Upper lobe of left lung (tissue), 6 donors: ENCODE measurements around the gene PPP1CC. TPM values are rescaled to one million over a fixed set of nuclear protein-coding genes. Genes with fewer than 3 reads are reported as not detected.

Source experiments
- ATAC-seq, 2 donors: fragments of 200-7000 bp; cut with Tn5 transposase; one replicate each; pipeline ENCODE4 v1.9.1; 2022; ENCODE audit warnings: mild to moderate bottlenecking in 2 of 2, moderate library complexity in 2 of 2; ENCODE audit not compliant: low FRiP score in 2 of 2
- DNase-seq, 2 donors: peaks; one replicate each; pipeline ENCODE4 v3.0.0-alpha.2; 2019 to 2020
- H3K27ac ChIP-seq, 4 donors: fragments of 200-600 bp; sonication (generic); one replicate each; pipeline ENCODE4 v1.5.1; 2016 to 2019
- H3K27me3 ChIP-seq, 4 donors: fragments of 200-600 bp; sonication (generic); one replicate each; pipeline ENCODE4 v1.5.1; 2017 to 2019
- H3K36me3 ChIP-seq, 4 donors: fragments of 200-600 bp; sonication (generic); one replicate each; pipeline ENCODE4 v1.5.1; 2016 to 2019
- H3K4me1 ChIP-seq, 4 donors: fragments of 200-600 bp; sonication (generic); one replicate each; pipeline ENCODE4 v1.5.1; 2018 to 2019
- H3K4me3 ChIP-seq, 4 donors: fragments of 200-600 bp; sonication (generic); one replicate each; pipeline ENCODE4 v1.5.1; 2017 to 2019; ENCODE audit warnings: mild to moderate bottlenecking in 2 of 4, moderate library complexity in 1 of 4
- H3K9me3 ChIP-seq, 4 donors: fragments of 200-600 bp; sonication (generic); one replicate each; pipeline ENCODE4 v1.5.1; 2018 to 2019
- CTCF ChIP-seq, 6 experiments: fragments of 450-650 bp in 4 of 6; fragments of 200-600 bp in 2 of 6; sonication (generic) in 2 of 6; IDR thresholded peaks; one replicate each; pipeline ENCODE4 v1.5.1; 2016 to 2019; ENCODE audit warnings: antibody characterized with exemption in 6 of 6
- EP300 ChIP-seq, 4 donors: sonication (generic); formaldehyde crosslinking; IDR thresholded peaks; one replicate each; pipeline ENCODE4 v1.5.1; 2017; ENCODE audit warnings: antibody characterized with exemption in 4 of 4, control low read depth in 2 of 4
- POLR2A ChIP-seq, 4 donors: fragments of 450-650 bp; IDR thresholded peaks; one replicate each; pipeline ENCODE4 v1.5.1; 2016 to 2017; ENCODE audit warnings: antibody characterized with exemption in 4 of 4, mild to moderate bottlenecking in 2 of 4
- POLR2AphosphoS5 ChIP-seq, 2 donors: sonication (generic); formaldehyde crosslinking; IDR thresholded peaks; one replicate each; pipeline ENCODE4 v1.5.1; 2017; ENCODE audit warnings: antibody characterized with exemption in 2 of 2
- WGBS, 2 donors: methylation state at CpG; one replicate each; pipeline ENCODE4 v1.1.5; 2017 to 2018; 5-methylcytosine and 5-hydroxymethylcytosine counted together
- total RNA-seq, 6 donors: library from RNA; depleted of rRNA in 4 of 6; stranded (reverse); fragments of >200 nt in 4 of 6; gene quantifications; one replicate each; pipeline versions ENCODE4 v1.1.0 to v1.2.1, GENCODE V29; 2016 to 2021
- donor health status: DM: no; HTN: no; CAD: no; lungs with moderate emphysema.
- donor health status: DM: no; HTN: yes; CAD: no; lungs with severe emphysema.

PPP1CC gene
- total RNA-seq, 6 donors from 2014 or later: 26.0 to 114 (median 85.4) TPM

GRCh38 chr12:110775997-110776396, 33.3 kb upstream of the PPP1CC start:
- TF ChIP-seq EP300 (IDR thresholded peaks at IDR 0.05) (no peak), POLR2A (IDR thresholded peaks at IDR 0.05) (no peak), CTCF (IDR thresholded peaks at IDR 0.05) (no peak), POLR2AphosphoS5 (IDR thresholded peaks at IDR 0.05) (no peak)
- Histone ChIP-seq H3K27ac (no peak overlapping the region), H3K27me3 (no peaks in the 10 kb centered on the region), H3K4me1 (no peaks in the 10 kb centered on the region), H3K36me3 (no peaks in the 10 kb centered on the region), H3K9me3 (no peaks in the 10 kb centered on the region), H3K4me3 (no peak overlapping the region)
- 67 to 82% methylated on average over 1 of the region's 1 CpG for WGBS, 2 donors
- DNase-seq: no peak
- no peak for ATAC-seq

DNA sequence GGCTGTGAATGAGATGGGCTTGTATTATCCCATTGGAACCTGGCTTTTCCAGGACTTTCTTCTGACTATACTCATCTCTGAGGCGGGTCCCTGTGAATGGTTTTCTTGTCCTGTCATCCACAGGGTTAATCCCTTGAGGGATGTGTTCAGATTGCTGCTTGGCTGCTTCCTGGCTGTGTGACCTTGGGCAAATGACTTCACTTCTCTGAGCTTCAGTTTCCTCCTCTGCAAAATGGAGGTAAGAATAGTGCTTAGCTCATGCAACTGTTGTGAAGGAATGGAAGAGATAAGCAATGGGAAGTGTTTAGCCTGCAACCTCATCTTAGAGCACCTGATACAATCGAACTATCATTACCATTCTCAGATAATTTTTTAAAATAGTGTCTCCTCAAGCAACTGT, 32.1 kb upstream of the PPP1CC start:
- no peaks in the 10 kb centered on the region for H3K4me1 ChIP-seq
- no peak for TF ChIP-seq POLR2A (IDR thresholded peaks at IDR 0.05)
- no peak for TF ChIP-seq POLR2AphosphoS5 (IDR thresholded peaks at IDR 0.05)
- TF ChIP-seq CTCF (IDR thresholded peaks at IDR 0.05): no peak
- TF ChIP-seq EP300 (IDR thresholded peaks at IDR 0.05): no peak
- DNase-seq (no peak), ATAC-seq (no peak)
- H3K27ac ChIP-seq: no peak overlapping the region
- no peaks in the 10 kb centered on the region for H3K27me3 ChIP-seq
- WGBS, 2 donors: 77 to 100% methylated on average over 2 of the region's 2 CpGs
- no peak overlapping the region for H3K4me3 ChIP-seq
- no peaks in the 10 kb centered on the region for H3K9me3 ChIP-seq
- no peaks in the 10 kb centered on the region for H3K36me3 ChIP-seq

DNA sequence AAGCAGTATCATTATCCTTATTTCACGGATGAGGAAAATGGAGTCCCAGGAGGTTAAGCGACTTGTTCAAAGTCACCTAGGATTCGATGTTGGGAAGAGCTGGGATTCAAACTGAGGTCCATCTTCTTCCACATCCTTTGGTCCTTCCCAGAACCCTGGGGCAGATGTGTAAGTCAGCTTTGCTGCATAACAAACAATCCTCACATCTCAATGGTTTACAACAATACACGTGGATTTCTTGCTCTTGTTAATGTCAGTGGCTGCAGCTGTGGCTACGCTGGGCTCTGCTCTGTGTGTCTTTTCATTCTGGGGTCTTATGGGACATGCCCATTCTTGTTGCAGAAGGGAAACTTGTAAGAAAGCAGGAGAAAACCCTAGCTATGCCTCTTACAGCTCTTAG, 26.3 kb upstream of the PPP1CC start:
- no peak for DNase-seq
- no peak for ATAC-seq
- H3K4me1 ChIP-seq: no peaks in the 10 kb centered on the region
- peaks cover 0 to 4% (median 0%) of the 10 kb centered on the region in 4 donors for H3K9me3 ChIP-seq
- WGBS, 2 donors: 95 to 96% methylated on average over 5 of the region's 5 CpGs
- TF ChIP-seq POLR2AphosphoS5 (IDR thresholded peaks at IDR 0.05) (no peak), CTCF (IDR thresholded peaks at IDR 0.05) (no peak), POLR2A (IDR thresholded peaks at IDR 0.05) (no peak), EP300 (IDR thresholded peaks at IDR 0.05) (no peak)
- H3K4me3 ChIP-seq: no peak overlapping the region
- H3K27ac ChIP-seq: no peak overlapping the region
- no peaks in the 10 kb centered on the region for H3K36me3 ChIP-seq
- no peaks in the 10 kb centered on the region for H3K27me3 ChIP-seq

DNA sequence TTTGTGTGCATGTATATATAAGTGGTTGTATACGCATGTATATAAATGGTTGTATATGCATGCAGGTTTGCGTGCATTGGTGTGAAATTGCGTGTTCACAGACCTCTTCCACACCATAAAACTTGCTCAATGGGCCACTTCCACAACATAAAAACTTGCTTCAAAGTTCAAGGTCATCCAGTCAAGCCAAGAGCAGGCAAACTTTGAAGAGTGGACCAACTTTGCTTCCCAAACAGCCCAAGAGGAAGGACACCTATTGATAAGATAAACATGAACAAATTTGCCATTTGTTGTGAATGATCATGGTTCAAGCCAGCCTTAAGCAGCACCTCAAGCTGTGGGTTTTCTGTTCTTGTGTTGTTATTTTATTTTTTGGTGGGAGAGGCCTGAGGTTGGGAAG, 25.2 kb upstream of the PPP1CC start:
- ATAC-seq: no peak

More for the DNA sequence above, 25.2 kb upstream of the PPP1CC start:
- Histone ChIP-seq H3K4me3 (no peak overlapping the region), H3K27me3 (no peaks in the 10 kb centered on the region), H3K36me3 (no peaks in the 10 kb centered on the region), H3K27ac (no peak overlapping the region), H3K4me1 (no peaks in the 10 kb centered on the region), H3K9me3 (peaks cover 0 to 4% (median 0%) of the 10 kb centered on the region in 4 donors)
- 90 to 95% methylated on average over 3 of the region's 3 CpGs for WGBS, 2 donors
- TF ChIP-seq POLR2A (IDR thresholded peaks at IDR 0.05) (no peak), POLR2AphosphoS5 (IDR thresholded peaks at IDR 0.05) (no peak), CTCF (IDR thresholded peaks at IDR 0.05) (no peak), EP300 (IDR thresholded peaks at IDR 0.05) (no peak)
- DNase-seq: no peak
